Stimulated activated CD4-positive, alpha-beta T cell treated with anti-CD3 and anti-CD28 coated beads, TNF-alpha, amount 100 ng/mL, for 4 hours (primary cell): ENCODE data around the gene COMMD2.

Experiments used
- DNase-seq, 3 experiments: peaks; one replicate each; pipeline ENCODE4 v3.0.0-alpha.2; 2020; ENCODE audit warnings: low read depth in 3 of 3

The COMMD2 gene

DNA sequence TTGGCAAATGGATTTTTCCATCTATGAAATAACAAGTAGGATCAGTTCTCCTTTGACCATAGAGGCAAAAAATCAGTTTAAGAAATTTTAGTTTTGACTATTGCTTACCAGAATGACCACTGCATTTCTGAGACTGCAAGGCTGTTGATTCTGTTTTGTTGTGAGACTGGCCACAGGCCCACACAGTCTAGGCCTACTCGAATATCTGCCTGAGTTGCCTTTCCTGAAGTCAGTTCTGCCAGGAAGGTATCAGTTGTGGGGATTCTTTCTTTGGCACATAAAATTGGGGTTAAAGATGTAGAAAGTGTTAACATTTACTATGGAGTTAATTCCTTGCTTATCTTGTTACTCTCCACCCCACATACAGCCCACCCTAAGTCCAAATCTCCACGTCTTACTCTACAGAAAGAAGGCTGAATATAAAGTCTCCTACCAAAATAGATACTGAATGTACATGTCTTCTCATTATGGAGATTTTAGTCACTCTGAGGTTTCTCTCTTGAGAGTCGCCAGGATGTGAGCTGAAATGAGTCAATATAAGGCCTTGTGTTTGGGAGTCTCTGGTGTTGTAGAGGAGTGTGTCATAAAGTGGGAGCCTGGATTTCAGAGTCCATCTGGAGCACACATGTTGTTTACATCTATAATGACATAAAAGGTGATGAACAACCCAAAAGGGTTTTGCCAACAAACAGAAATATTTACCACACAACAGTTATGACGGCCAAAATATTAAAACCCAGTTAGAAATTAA, 49.4 kb downstream of the COMMD2 start:
- no peak for DNase-seq

DNA sequence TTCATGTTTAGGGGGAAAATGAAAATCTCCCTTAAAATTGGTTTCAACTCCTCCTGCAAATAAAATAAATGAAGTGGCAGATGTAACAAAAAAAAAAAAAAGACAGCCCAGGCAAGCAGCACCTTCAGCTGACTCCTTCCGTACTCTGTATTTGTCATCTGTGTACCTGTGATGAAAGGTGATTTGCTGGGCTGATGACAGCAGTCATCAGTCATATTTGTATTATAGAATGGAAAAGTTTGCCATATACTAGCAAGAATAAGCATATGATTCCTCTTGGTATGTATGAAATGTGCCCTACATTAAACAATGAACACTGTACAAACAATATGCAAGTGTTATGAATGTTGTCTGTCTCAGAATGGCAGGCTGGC, 50.3 kb downstream of the COMMD2 start:
- DNase-seq = no peak

DNA sequence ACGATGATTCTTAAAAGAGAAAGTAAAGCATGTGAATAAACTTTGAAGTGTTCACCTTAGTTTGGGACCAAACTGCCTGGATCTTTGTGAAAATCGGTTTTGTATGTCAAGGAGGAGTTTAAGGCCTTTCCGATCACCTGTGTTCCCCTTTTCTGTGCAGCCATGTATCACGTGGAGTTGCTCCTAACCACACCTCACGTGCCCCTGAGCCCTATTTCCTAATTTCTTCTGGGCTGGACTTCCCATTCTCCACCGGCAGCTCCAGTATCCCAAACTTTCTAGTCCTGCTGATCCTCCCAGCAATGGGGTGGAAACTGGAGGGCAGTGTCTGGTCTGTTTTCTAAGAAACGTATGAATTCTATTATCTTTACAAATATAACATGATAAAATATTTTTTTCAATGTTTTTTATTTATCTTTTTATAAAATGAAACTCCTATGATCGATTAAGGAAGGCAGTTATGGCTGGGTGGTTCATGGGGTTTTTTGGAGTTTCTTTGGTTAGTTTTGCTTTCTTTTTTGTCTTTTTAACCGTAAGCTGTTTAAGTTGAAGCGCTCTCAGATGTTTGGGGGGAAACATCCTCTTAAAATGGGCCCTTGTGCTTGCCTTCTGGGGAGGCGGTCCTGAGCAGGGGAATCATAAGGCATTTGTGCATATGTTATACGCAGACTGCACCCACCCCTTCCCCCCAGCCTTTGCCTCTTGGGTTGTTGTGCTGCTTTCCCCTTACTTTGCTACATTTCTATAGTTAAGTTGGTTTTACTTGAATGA, 50.9 kb downstream of the COMMD2 start:
- DNase-seq = no peak
